GM21360 (cell line): Measurements from ENCODE around the gene WDR36.

Experiments used
- ATAC-seq: cut with Tn5 transposase; IDR thresholded peaks from one replicate; pipeline ENCODE4 v1.9.1; 2021; ENCODE audit warnings: mild to moderate bottlenecking, moderate library complexity; ENCODE audit not compliant: unreplicated experiment

The WDR36 gene

DNA sequence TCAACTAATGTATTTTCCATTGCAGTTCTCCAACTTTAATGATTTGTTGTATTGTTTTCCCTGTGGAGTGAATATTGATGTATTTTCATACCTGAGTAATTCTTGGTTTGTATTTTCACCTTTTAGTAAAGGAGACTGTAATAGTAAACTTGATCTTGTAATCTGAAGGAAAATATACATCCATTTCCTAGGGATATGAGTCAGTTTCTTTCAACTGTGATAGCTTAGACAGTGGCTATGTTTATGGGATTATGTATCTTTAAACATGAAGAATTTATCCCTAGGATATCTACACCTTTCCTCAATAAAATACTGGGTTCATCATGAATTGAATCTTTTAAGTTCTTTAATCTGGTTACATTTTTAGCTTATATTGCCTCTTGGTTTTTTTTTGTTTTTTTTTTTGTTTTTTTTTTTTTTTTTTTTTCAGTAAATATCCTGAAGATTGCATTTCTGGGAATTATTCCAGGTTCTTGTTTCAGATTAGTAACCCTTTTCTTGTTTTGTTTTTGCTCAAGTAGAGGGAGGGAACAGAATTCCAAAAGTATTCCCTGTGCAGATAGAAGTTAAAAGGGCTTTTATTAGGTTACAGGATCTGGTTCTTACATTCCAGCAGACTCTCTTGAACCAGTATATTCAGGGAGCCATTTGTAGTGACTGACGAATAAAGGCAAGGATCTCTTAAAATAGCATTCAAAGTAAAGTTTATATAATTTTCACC is 7.1 kb downstream of the WDR36 start:
- no peak for ATAC-seq

DNA sequence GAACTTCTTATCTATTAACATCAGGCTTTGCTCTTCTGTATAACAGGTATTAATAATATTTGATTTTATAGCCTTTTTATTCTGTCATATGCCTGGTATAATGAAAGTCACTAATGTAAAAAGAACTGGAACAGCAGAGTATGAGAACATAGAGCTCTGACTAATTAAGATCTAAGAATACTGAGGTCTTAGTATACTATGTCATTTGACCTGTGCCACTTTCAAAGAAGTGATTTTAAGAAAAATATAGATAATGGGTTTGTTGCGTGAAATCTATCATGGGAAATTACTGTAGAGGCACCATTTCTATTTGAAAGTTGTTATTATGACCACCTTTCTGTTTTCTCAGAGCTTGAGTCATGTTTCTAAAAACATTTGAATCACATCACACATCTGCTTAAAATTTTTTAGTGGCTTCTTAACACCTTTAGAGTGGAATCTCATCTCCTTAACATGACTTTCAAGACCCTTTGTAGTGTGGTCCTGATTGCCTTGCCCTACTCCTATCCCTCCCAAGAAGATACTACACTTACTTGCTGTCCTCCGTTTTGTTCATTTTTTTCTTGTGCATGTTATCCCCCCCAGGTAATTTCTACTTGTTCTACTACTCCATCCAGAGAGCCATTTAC is 14.3 kb downstream of the WDR36 start:
- ATAC-seq: no peak

GRCh38 chr5:111107371-111107770 is 15.2 kb downstream of the WDR36 start:
- ATAC-seq: no peak

- ATAC-seq: no peak
Observed at GRCh38 chr5:111111956-111112355, 19.8 kb downstream of the WDR36 start.

DNA sequence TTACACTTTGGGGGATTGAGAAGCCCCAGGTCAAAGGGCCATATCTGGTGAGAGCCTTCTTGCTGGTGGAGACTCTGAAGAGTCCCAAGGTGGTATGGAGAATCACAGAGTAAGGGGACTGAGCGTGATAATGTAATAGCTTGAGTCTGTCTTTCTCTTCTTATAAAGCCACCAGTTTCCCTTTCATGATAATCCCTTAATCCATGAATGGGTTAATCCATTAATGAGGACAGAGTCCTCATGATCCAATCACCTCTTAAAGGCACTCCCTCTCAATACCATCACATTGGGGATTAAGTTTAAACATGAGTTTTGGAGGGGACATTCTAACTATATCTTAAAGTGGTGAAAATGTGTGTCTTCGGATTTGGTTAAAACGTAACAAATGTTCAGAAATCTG is 21.5 kb downstream of the WDR36 start:
- ATAC-seq: no peak

DNA sequence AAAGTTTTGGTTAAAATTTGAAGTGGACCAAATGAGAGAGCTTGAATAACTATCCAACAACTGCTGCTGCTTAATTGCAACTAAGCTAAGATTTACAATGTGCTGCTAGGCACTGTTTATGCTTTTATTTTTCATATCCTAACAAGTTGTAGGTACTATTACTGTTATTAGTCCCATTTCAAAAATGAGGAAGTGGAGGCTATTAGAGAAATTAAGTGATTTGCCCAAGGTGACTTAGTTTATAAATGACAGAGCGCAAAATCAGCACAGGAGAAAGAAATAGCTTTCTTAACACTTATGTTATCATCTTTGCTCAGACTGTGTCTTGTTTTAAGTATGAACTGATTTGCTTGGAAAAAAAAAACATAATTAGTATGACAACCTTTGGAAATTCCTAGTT is 23.1 kb downstream of the WDR36 start:
- ATAC-seq: no peak

DNA sequence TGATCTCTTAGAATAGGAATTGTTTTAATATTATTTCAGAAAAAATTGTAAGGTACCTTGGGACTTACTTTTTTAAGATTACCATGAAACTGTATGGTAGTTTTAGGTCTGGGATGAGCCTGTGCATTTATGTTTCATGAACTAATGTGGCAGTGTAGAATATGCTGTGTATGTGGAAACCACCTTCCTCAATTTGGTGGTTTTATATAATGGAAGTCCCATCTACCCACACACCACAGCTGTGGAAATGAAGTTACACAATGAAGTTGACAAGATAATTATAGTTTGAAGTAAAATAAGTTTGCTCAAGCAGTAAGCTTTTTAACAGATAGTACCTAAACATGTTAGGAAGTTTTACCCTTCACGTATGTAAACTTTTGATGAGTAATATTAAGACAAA is 24.4 kb downstream of the WDR36 start:
- ATAC-seq: no peak

GRCh38 chr5:111117136-111117535 is 25.0 kb downstream of the WDR36 start:
- ATAC-seq: no peak

GRCh38 chr5:111119221-111119620 is 27.1 kb downstream of the WDR36 start:
- ATAC-seq: no peak

DNA sequence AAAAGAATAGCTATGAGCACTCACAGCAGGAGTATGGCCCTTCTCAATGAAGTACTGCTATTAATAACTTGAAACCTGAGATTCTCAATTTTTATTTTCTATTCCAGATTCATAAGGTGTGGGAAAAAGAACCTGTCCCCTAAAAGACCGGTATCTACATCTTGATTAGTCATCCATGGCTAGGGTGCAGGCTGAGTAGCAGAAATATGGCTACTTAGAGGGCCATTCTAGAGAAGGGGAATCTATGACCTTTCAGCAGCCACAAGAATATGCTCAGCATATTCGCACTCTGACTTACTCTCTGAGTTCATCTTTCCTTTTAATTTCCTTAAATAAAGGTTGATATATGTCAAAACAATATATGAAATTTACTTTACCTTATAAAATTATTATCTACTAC is 27.7 kb downstream of the WDR36 start:
- ATAC-seq: peak; percentile 40

GRCh38 chr5:111120911-111121310 is 28.8 kb downstream of the WDR36 start:
- no peak for ATAC-seq

DNA sequence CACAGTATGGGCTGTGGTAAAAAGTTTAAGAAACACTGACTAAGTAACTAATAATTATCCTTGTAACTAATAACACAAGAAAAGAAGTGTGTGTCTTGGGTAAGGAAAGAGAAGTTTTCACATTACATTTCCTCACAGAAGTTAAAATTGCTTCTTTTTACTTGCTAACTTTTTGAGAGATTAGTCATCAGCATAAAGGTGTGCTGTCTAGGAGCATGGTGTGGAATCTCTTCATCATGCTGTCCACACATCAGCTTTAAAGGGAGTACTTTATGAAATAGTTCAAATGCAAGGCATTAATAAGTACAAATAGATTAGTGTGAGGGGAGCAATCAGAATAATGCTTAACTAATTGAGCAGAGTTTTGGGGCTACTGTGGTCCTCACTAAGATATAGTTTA is 29.8 kb downstream of the WDR36 start:
- no peak for ATAC-seq

- no peak for ATAC-seq
Observed at GRCh38 chr5:111122398-111122797, 30.2 kb downstream of the WDR36 start.

DNA sequence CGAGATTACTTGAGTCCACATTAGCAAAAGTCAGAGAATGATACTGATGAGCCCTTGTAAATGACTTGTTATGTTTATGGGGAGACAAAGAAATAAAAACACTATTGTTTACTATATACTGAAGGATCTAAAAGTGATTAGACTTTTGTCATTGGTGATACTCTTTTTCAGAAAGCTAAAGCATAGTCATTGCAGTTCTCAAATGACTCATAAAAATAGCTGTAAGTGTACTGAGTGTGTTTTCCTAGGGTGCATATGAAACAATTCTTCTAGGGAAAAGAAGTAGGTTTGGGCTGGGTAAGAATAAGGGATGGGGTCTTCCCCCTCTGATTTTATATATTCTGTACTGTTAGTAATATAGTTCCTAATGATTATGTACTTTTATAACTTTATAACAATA is 32.6 kb downstream of the WDR36 start:
- no peak for ATAC-seq

DNA sequence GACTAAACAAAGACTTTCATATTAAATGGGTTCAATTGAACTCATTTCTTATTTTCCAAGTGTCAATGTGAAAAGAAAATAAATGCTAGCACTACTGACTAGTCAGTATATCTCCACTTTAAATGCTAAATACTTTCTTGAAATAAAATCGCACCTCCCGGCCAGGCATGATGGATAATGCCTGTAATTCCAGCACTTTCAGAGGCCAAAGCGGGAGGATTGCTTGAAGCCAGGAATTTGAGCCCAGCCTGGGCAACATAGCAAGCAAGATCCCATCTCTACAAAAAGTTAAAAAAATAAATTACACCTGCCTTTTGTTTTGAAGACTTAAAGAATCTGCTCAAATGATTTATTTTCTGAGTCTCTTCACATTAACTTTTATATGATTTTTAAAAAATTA is 34.7 kb downstream of the WDR36 start:
- no peak for ATAC-seq

DNA sequence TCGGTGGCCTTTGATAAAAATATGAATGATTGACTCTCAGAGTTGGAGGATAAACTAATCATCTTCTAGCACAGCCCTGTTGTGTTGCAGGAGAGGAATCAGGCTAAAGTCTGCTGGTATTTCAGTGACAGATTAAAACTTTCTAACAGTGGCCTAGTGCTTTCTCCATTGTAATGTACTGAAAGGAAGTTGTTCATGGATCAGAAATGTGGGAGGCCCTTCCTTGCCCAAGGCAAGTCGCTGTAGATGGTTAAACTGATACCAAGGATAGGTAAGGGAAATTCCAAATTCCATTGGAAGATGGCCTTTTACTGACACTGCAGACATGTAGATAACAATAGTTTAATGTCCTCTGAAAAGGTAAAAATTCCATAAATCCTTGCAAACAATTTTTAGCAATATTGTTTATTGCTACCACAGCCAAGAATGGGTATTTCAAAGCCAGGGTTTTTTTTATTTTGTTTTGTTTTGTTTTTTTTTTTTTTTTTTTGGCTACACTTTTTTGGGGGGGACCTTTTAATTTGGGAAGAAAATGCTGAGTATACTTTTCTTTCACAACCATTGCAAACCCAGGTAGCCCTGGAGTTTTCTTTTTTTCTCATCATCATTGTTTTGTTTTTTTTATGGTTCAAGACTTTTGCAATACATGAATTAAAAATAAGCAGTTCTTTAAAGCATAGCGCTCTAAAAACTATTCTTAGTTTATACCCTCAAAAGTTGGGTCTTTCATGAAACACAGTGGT is 35.5 kb downstream of the WDR36 start:
- ATAC-seq: no peak

DNA sequence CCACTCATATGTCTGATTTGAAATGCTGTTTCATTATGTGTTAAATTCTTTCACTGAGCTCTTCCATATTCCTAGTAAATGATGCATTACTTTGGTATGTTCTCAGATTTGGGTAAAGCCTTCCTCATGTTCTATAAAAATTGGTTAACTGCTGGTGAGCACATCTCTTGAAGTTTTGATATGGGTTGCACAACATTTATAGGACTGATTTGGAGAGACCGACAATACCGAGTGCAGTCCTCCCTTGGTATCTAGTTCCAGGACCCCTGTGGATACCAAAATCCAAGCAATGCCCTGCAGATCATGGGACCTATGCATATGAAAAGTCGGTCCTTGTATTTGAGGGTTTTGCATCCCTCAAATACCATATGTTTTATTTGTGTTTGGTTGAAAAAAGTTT is 37.8 kb downstream of the WDR36 start:
- no peak for ATAC-seq

GRCh38 chr5:111131356-111131755 is 39.2 kb downstream of the WDR36 start:
- no peak for ATAC-seq

DNA sequence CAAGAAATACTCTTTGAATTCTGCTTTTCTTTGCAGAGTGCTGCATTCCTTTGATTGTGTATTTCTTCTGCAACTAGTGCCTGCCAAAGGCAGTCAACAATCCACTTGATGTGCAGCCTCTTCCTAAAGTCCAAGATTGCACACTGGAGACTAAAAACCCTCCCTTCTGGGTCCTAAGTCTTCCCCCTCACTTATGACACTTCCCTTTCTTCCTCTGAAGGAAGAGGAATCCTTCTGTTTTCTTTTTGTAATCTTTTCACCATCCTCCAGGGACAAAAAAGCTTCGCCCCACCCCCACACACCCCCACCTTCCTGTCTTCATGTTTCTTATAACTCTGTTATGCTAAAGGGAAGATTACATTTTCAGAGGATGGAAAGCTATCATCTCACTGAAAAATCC is 39.9 kb downstream of the WDR36 start:
- no peak for ATAC-seq

- ATAC-seq: no peak
Observed at GRCh38 chr5:111132731-111133435, 40.7 kb downstream of the WDR36 start.

DNA sequence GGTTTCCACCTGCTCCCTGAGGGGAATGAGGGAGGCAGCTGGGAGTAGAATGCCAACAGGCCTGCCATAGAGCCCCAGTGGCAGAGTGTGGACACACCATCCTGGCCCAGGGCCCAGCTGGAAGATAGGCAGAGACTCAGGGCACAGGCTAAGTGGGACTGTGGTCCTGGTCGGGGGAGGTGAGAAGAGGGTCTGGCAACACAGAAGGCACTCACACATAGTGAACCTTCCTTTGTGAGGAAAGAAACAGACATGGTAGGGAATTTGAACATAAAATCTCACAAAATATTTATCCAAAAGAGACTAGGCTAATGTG is 41.2 kb downstream of the WDR36 start:
- no peak for ATAC-seq

DNA sequence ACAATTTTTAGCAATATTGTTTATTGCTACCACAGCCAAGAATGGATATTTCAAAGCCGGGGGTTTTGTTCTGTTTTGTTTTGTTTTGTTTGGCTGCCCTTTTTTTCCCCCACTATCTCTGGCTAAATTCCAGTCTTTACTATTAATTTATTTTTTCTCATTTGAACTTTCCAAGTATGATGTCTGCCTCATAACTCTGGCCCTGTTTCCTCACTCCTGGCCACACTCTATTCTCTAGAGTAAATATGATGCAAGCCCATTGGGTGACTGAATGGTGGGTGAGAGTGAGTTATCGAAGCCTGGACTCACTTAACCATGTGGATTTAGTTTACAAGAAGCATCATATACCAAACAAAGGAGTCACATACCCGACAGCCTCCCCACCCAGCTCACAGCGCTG is 41.9 kb downstream of the WDR36 start:
- no peak for ATAC-seq
